HFFc6 (cell line): ENCODE measurements around the gene IL16. TPM values are rescaled to one million over a fixed set of nuclear protein-coding genes. Genes with fewer than 3 reads are reported as not detected.

Source experiments
- DNase-seq: peaks from one replicate; pipeline ENCODE4 v3.0.0-alpha.2; 2018
- H3K27ac Mint-ChIP-seq: 2 replicates; pipeline ENCODE4 v1.8.0; 2020; ENCODE audit warnings: mild to moderate bottlenecking, mixed read lengths
- H3K27me3 Mint-ChIP-seq: 2 replicates; pipeline ENCODE4 v1.8.0; 2021; ENCODE audit warnings: mild to moderate bottlenecking, moderate library complexity, mixed read lengths; ENCODE audit not compliant: insufficient read depth
- H3K36me3 Mint-ChIP-seq: 2 replicates; pipeline ENCODE4 v1.8.0; 2021; ENCODE audit warnings: low read depth, mixed read lengths
- H3K4me1 Mint-ChIP-seq: 2 replicates; pipeline ENCODE4 v1.8.0; 2020; ENCODE audit warnings: low read depth, mixed read lengths
- H3K4me3 Mint-ChIP-seq: 2 replicates; pipeline ENCODE4 v1.8.0; 2020; ENCODE audit warnings: mild to moderate bottlenecking, moderate library complexity, mixed read lengths
- H3K9me3 Mint-ChIP-seq: 2 replicates; pipeline ENCODE4 v1.8.0; 2020; ENCODE audit warnings: mild to moderate bottlenecking, mixed read lengths
- CTCF ChIP-seq: fragments of 200-600 bp; sonication (generic); IDR thresholded peaks from 2 replicates; pipeline ENCODE4 v1.5.0; 2021; ENCODE audit warnings: antibody characterized with exemption, mild to moderate bottlenecking
- total RNA-seq, 6 experiments: library from RNA; stranded (reverse); fragmentation: NEBNext Ultra II Directional; extraction: Animal tissue kit (Norgen Biotek cat#: 25700); gene quantifications; 2 replicates in 1 of 6; 3 replicates in 5 of 6; pipeline ENCODE4 v1.2.3, GENCODE V29; 2021

IL16 gene
- total RNA-seq, 6 experiments from 2014 or later = not detected

DNA sequence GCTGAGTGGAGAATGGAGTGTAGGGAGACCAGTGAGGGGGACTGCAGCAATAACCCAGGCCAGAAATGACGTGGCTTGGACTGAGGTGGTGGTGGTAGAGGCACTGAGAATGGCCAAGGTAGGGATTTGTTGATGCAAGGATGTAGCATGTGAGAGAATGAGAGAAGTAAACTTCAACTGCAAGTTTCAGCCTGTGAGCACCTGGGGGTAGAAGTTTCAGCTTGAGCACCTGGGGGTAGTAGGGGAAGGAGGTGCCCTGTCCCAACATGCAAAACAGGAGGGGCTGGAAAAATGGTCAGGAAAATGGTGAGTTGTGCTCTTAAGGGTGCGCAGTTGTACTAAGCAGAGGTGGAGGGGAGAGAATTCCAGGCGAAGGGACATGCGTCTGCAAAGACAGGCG is 31.0 kb downstream of the IL16 start:
- Mint-ChIP-seq H3K36me3 (no peaks in the 10 kb centered on the region), H3K4me1 (no peaks in the 10 kb centered on the region), H3K27ac (no peak overlapping the region), H3K27me3 (peaks cover 24% of the 10 kb centered on the region), H3K9me3 (no peaks in the 10 kb centered on the region), H3K4me3 (no peak overlapping the region)
- no peak for TF ChIP-seq CTCF
- DNase-seq = no peak

DNA sequence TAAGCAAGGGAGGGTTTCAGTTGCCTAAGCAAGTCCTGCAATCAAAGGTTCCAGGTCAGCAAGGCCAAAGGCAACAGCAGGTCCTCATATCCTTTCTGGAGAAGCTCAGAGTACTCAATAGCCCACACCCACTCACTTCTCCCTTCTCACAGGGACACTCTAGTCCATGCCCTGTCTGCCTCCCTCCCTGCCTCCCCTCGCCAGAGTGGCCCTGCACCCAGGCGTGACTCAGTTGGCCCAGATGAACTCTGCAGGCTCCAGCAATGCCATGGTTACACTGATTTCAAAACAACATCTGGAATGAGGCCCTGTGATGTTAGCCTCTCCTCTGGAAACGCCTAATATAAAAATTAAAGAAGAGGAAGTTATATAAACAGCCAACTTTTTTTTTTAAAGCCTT is 32.9 kb downstream of the IL16 start:
- H3K36me3 Mint-ChIP-seq = no peaks in the 10 kb centered on the region
- no peaks in the 10 kb centered on the region for H3K4me1 Mint-ChIP-seq
- no peak for DNase-seq
- no peak overlapping the region for H3K27ac Mint-ChIP-seq
- no peaks in the 10 kb centered on the region for H3K9me3 Mint-ChIP-seq
- peaks cover 22% of the 10 kb centered on the region for H3K27me3 Mint-ChIP-seq
- TF ChIP-seq CTCF = no peak
- H3K4me3 Mint-ChIP-seq = no peak overlapping the region

DNA sequence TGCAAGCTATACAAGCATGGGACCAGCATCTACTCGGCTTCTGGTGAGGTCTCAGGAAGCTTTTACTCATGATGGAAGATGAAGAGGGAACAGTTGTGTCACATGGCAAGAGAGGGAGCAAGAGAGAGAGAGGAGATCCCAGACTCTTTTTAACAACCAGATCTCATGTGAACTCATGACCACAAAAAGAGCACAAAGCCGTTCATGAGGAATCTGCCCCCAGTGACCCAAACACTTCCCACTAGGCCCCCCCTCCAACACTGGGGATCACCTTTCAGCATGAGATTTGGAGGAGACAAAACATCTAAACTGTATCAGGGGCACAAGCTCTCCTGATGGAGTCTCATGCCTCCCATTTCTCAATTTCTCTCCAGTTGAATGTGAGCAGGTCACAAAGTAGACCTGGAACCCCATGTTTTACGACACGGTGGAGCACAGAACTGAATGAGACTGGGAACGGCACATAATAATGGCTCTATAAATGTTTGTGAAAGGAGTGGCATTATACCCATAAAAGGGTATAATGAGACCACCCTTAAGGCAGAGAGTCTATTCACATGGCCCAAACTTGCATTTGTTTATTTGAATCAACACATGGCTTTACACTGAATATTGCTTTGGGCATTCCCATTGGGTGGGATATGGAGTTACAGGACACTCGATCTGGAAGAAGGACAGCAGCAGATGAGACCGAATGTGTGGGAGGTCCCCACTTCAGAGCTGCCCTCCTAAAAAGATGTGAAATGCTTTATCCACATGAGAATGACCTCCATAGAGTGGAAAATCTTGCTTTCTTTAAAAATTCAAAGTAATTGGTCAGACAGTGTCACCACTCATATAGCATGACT is 38.8 kb downstream of the IL16 start:
- Mint-ChIP-seq H3K27ac (0 out of 2 replicates have a peak overlapping the region, but pooled peaks have one; percentile 66), H3K4me3 (no peak overlapping the region), H3K9me3 (no peaks in the 10 kb centered on the region), H3K36me3 (no peaks in the 10 kb centered on the region), H3K27me3 (peaks cover 6% of the 10 kb centered on the region), H3K4me1 (peaks cover 23% of the 10 kb centered on the region)
- no peak for DNase-seq
- TF ChIP-seq CTCF = no peak

DNA sequence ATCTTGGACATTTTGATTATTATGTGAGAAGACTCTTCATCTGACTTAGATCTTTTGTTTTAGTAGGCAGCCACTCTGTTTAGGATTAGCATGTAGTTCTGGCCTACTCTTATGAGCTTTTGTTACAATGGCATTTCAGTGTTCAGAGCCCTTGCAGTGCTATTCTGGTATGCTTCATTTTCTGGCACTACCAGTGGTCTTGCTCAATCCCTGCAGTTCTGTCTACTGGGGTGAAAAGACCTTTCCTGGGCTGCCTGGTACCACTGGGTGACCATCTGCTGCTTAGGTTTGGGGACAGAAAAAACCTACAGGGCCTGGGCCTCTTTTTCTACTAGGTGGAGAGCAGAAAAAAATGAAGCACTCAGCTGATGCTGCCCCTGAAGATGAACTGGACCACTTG is 42.5 kb downstream of the IL16 start:
- Mint-ChIP-seq H3K36me3 (no peaks in the 10 kb centered on the region; the same call in 1 of the 2 replicates), H3K27ac (no peak overlapping the region), H3K4me1 (peaks cover 23% of the 10 kb centered on the region), H3K27me3 (0 out of 2 replicates have a peak, but pooled peaks cover 3% of the 10 kb centered on the region), H3K9me3 (peaks cover 14% of the 10 kb centered on the region), H3K4me3 (no peak overlapping the region)
- TF ChIP-seq CTCF = no peak
- no peak for DNase-seq

DNA sequence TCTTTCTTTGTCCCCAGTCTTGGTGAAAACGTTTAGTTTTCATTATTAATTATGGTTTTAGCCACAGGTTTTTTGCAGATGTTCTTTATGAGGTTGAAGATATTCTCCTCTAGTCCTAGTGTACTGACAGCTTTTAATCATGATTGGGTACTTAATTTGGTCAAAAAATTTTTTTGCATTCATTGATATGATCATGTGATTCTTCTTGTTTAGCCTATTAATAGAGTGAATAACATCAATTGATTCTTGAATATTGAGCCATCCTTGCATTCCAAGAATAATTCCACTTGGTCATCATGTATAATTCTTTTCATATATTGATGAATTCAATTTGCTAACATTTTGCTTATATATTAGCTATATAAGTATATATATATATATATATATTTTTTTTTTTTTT is 46.1 kb downstream of the IL16 start:
- Mint-ChIP-seq H3K27me3 (peaks cover 10% of the 10 kb centered on the region; the same call in 1 of the 2 replicates), H3K9me3 (peaks cover 14% of the 10 kb centered on the region), H3K4me1 (no peaks in the 10 kb centered on the region), H3K36me3 (no peaks in the 10 kb centered on the region; the same call in 1 of the 2 replicates), H3K4me3 (no peak overlapping the region), H3K27ac (no peak overlapping the region)
- no peak for TF ChIP-seq CTCF
- DNase-seq = no peak
